H1 (cell line): ENCODE results near the gene TAS2R40. TPM values are rescaled to one million over a fixed set of nuclear protein-coding genes. Genes with fewer than 3 reads are reported as not detected.

Experiments
- BACH1 ChIP-seq: IDR thresholded peaks from 2 replicates; pipeline ENCODE4 v1.6.1; 2012; ENCODE audit warnings: low read length, improper control_type of control experiment
- GABPA ChIP-seq: IDR thresholded peaks from 2 replicates; pipeline ENCODE4 v1.6.1; 2011; ENCODE audit warnings: mild to moderate bottlenecking, low read length, moderate library complexity, borderline replicate concordance; ENCODE audit not compliant: insufficient read depth
- RBBP5 ChIP-seq: IDR thresholded peaks from 2 replicates; pipeline ENCODE4 v1.7.1; 2012; ENCODE audit warnings: low read depth, mild to moderate bottlenecking, inconsistent platforms, low read length, moderate library complexity, borderline replicate concordance
- RFX5 ChIP-seq: IDR thresholded peaks from 2 replicates; pipeline ENCODE4 v1.6.1; 2011; ENCODE audit warnings: low read depth, low read length, improper control_type of control experiment, borderline replicate concordance
- SRF ChIP-seq: IDR thresholded peaks from 2 replicates; pipeline ENCODE4 v1.6.1; 2011; ENCODE audit warnings: mild to moderate bottlenecking, low read depth, low read length, moderate library complexity
- SUZ12 ChIP-seq: fragments of 200-600 bp; sonication (generic); IDR thresholded peaks from 2 replicates; pipeline ENCODE4 v1.6.1; 2012; ENCODE audit warnings: mild to moderate bottlenecking, inconsistent platforms, low read length, moderate library complexity, mixed read lengths
- TAF1 ChIP-seq: IDR thresholded peaks from 2 replicates; pipeline ENCODE4 v1.6.1; 2011; ENCODE audit warnings: mild to moderate bottlenecking, low read depth, low read length
- polyA plus RNA-seq, 7 experiments: library from polyadenylated mRNA; depleted of rRNA in 3 of 7; stranded (reverse) in 5 of 7; unstranded in 2 of 7; fragments of >200 nt in 5 of 7; fragments of 200-250 nt in 2 of 7; gene quantifications; 1 replicate in 5 of 7; 2 replicates in 1 of 7; 4 replicates in 1 of 7; pipeline versions ENCODE4 v1.2.1 to v1.2.3, GENCODE V29; 2011 to 2013; ENCODE audit warnings: missing spikeins in 2 of 7, mixed read lengths in 2 of 7
- total RNA-seq: library from RNA; stranded (reverse); fragmentation: NEBNext Ultra II Directional; extraction: Animal tissue kit (Norgen Biotek cat#: 25700); gene quantifications from 2 replicates; pipeline ENCODE4 v1.2.1, GENCODE V29; 2021
- TF ChIP-seq, protein P1 (sequence below): IDR thresholded peaks from 2 replicates; pipeline ENCODE4 v1.6.1; 2011; ENCODE audit warnings: low read length, improper control_type of control experiment

The TAS2R40 gene
- total and polyA plus RNA-seq, 2 of the 8 experiments (the other 6 are each of a cell fraction or from before 2014, with no cell fraction given), result not detected

- TF ChIP-seq RBBP5 (no peak), BACH1 (no peak), SRF (no peak), RFX5 (no peak), TAF1 (no peak), GABPA (no peak), SUZ12 (no peak)
- TF ChIP-seq, protein P1, sequence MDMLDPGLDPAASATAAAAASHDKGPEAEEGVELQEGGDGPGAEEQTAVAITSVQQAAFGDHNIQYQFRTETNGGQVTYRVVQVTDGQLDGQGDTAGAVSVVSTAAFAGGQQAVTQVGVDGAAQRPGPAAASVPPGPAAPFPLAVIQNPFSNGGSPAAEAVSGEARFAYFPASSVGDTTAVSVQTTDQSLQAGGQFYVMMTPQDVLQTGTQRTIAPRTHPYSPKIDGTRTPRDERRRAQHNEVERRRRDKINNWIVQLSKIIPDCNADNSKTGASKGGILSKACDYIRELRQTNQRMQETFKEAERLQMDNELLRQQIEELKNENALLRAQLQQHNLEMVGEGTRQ, result no peak
- TF ChIP-seq, all 59 proteins: peak for 0
Measured at GRCh38 chr7:143225047-143225446, 3.2 kb downstream of the TAS2R40 start (continued).
